GM21528 (cell line): ENCODE data around the gene SIGLECL1.

Source experiments
- ATAC-seq: cut with Tn5 transposase; IDR thresholded peaks from one replicate; pipeline ENCODE4 v1.9.1; 2021; ENCODE audit warnings: mild to moderate bottlenecking, moderate library complexity; ENCODE audit not compliant: unreplicated experiment, low FRiP score

Gene SIGLECL1

DNA sequence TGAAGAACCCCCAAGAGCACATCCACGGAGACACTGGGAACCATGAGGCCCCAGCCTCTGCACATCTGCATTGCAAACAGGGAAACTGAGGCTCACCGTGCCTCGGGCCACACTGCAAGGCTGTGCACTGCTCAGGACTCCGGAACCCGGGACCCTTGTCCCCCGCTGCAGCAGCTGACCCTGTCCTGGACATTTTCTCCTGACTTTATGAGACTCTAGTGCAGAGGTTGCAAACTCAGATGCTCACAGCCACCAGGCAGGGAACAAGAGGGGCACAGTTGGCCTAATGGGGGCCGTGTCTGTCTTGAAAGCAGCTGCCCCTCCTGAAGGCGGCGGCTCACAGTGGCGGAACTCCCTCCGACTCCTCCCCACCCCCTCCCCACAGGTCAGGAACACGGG, 44.1 kb downstream of the SIGLECL1 start:
- no peak for ATAC-seq

DNA sequence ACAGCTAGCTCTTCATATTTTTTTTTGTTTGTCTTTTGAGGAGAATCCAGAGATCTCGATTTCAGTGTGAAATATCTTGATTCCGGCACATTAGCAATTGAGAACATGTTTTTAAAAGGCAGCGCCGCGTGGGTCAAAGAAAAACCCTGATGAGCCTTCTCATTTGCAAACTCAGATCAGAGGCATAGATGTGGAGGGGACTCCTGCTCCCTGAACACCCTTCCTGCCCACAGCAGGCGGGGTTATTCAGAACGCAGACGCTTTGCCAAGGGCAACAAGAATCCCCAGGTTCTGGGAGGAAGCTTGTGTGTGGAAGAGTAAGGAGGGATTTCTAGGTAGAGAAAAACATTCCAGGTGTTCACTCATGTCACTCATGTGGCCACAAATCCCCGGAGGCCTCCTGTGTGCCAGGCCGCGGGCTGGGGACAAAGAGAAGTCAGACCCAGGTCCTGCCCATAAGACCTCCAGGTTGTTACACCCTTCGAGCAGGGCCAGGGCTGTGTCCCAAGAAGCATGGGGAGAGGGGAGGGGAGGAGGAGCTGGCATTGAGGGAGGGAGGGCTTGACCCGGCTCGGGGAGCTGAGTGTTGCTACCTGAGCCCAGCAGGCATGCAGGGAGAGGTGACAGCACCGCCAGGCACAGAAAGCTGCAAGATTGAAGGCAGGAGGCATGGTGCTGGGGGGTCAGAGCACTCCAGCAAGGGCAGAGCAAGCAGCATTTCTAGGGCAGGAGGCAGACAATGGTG, 44.7 kb downstream of the SIGLECL1 start:
- no peak for ATAC-seq

DNA sequence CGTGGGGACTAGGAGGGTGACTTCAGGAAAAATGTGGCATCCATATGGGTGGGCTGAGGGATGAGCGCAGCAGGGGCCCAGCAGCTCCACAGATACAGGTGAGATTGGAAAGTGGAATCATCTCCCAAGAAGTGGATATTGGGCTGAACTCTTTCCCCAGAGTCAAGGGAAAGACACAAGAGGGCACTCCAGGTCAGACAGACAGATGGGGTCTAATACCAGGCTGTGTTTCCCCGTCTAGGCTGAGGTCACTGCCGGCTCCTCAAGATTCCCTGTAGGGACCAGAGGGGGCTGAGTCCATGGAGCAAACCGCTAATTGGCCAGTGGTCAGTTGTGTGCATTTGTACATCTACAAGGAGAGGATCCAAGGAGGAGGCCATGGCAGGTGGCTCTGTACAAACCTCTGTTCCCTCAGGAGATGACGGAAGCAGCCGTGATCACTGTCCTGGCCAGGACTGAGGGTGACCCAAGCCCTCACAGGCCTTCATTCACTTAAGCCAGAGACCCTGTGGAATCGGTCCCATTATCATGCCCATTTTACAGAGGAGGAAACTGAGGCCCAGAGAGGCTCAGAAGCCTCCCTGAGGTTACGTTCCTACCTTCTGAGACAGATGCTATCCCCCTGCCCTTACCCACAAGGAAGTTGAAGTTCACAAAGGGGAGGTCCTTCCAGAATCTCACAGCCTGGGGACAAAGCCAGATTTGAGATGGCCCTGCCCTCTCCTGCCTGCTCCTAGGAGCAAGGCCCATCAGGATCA, 45.6 kb downstream of the SIGLECL1 start:
- ATAC-seq, result no peak

DNA sequence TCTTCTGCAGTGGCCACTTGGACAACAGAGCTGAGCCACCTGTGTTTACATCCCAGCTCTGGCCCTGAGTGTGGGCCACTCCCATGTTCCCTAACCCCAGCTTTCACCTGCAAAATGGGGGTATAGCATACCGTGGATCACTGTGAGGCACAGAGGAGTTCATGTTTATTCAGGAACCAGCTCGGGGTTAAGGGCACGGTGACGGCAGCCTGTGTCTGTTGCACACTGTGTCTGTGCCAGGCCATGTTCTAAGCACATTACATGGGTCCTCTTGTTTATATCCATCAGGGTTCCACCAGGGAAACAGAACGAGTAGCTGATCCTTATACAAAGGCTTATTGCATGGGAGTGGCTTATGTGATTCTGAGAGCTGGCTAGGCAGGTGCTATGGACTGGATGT, 46.5 kb downstream of the SIGLECL1 start:
- ATAC-seq, result no peak

DNA sequence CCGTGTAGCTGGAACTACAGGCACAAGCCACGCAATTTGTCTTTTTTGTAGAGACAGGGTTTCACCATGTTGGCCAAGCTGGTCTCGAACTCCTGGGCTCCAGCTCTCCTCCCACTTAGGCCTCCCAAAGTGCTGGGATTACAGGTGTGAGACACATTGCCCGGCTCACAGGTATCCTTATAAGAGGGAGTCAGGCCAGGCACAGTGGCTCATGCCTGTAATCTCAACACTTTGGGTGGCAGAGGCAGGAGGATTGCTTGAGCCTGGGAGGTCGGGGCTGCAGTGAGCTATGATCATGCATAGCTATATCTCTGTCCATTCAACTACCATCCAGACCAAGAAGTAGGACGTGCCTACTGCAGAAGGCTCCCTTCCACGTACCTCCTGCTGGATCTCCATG, 50.4 kb downstream of the SIGLECL1 start:
- no peak for ATAC-seq

DNA sequence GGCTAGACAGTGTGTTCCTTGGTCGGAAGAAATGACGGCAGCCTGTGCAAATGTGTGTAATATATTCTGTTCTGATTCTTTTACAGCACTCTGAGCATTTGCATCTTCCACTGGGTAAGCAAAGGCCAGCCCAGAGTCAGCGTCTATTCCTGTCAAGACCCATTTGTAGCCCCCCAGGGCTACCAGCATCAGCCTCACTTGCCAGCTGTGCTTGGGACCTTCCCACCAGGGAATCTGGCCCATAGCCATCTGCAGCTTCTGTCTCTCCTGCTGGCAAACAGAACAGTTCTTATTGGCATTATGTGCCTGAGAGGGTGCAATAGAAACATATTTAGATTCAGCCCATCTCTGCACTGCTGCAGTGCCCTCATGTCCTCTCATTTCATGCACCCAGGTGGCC, 54.6 kb downstream of the SIGLECL1 start:
- ATAC-seq, result no peak

DNA sequence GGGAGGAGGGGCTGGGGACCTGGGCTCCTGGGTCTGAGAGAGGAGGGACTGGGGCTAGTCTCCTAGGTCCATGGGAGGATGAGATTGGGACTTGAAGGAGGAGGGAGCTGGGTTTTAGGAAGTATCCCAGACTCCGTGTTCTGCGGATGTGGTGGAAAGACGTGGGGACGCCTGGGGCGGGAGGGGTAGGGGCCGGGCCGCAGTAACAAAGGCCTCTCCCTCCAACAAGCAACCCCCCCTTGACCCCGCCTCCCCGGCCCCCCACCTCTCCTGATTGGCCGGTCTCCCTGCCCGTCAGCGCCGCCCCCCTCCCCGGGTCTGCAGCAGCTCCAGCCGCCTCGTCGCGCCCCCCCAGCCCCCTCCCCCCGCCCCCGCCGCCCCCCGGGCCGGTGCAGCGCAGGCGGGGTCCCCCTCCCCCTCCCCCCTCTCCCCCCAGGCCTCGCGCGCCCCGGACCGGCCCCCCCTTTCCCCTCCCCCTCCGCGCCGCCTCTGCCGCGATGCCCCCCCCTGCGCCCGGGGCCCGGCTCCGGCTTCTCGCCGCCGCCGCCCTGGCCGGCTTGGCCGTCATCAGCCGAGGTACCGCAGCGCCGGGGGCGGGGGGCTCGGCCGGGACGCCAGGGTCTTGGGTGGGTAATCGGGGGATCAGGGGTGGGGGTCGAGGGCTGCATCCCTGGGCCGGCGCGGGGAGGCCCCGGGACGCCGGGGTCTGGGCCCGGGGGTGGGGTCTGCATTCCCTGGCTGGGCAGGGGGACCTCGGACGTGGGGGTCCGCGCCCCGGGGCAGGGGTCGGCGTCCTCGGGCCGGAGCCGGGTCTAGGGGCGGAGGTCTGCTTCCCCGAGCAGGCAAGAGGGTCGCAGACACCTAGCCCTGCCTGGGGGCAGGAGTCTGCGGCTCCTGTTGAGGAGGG, 60.7 kb downstream of the SIGLECL1 start, which contains the start of gene IGLON5:
Gene IGLON5, plus strand, starts transcription at position 294 of the 907 bp plus-strand sequence. Its CDS starts 204 bp downstream, at position 498.
- ATAC-seq, result no peak

DNA sequence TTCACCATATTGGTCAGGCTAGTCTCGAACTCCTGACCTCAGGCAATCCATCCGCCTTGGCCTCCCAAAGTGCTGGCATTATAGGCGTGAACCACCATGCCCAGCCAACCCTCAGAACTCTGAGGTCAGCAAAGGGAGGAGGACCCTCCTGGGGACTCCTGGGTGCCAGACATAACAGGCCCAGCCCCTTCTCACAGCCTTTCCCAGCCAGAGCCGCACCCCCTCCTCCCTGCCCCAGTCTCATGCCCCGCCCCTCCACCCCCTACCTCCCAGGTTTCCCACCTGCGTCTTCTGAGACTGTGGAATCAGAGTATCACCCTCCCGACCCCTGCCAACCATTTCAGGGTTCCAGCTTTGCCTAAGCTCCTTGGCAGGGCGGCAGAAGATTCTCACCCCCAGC, 65.8 kb downstream of the SIGLECL1 start:
- no peak for ATAC-seq

DNA sequence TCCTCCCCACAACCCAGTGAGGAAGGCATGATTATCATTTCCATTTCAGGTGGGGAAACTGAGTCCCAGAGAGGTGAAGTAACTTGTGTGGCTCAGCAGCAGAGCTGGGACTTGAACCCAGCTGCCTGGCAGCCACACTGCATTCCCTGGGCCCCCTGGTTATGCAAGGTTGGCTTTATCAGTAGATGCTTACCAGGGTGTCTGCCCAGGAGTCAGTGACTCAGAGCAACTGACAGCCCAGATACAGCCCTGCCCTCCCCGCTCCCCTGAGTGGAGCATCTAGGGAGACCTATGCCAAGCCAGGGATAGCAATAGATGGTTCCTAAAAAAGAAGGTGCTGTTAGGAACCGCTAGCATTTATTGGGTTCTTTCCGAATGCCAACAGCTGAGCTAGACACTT, 66.5 kb downstream of the SIGLECL1 start:
- ATAC-seq, result no peak

DNA sequence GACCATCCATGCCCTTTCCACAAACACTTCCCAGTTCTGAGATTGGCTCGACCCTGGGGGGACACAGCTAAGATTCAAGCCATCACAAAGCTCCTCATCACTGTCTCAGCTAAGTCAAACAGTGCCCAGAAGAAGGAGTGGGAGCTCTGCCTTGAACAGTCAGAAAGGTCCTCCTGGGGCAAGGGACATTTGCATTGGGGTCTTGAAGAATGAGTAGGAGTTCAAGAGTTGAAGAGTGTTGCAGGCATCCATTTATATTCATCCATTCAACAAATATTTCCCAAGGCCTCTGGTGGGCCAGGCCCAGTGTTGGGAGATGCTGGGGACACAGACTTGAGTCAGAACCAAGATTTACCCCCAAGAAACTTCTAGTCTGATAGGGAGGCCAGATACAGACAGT, 67.1 kb downstream of the SIGLECL1 start:
- no peak for ATAC-seq
